Ovary (tissue), 3 donors: ENCODE data around the gene ATL3.

Experiments used
- CTCF ChIP-seq, 3 donors: fragments of 450-650 bp in 2 of 3; fragments of 200-600 bp in 1 of 3; IDR thresholded peaks; one replicate each; pipeline versions ENCODE4 v1.5.1 to v1.8.0; 2016 to 2022; ENCODE audit warnings: antibody characterized with exemption in 3 of 3, mild to moderate bottlenecking in 1 of 3
- POLR2A ChIP-seq: fragments of 450-650 bp; IDR thresholded peaks from one replicate; pipeline ENCODE4 v1.6.1; 2017; ENCODE audit warnings: antibody characterized with exemption, mild to moderate bottlenecking, moderate library complexity
- donor health status: DM: no; HTN: no; CAD: no.

DNA sequence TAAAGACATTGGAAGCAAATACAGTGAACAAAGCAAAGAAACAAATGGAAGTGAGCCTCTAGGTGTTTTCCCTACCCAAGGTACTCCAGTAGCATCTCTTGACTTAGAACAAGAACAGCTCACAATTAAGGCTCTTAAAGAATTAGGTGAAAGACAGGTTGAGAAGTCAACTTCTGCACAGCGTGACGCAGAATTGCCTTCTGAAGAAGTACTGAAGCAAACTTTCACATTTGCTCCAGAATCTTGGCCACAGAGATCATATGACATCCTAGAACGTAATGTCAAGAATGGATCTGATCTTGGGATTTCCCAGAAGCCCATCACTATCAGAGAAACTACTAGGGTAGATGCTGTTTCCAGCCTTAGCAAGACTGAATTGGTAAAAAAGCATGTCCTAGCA is 49.4 kb upstream of the ATL3 start:
- TF ChIP-seq CTCF (IDR thresholded peaks at IDR 0.05) (no peak), POLR2A (no peak)
